ENCODE data around the gene MARK2. TPM values are rescaled to one million over a fixed set of nuclear protein-coding genes. Genes with fewer than 3 reads are reported as not detected.

The MARK2 gene
- total and polyA plus RNA-seq, 2 of the 8 experiments (the other 6 are each of a cell fraction or from before 2014, with no cell fraction given): 19.3 to 58.5 TPM

DNA sequence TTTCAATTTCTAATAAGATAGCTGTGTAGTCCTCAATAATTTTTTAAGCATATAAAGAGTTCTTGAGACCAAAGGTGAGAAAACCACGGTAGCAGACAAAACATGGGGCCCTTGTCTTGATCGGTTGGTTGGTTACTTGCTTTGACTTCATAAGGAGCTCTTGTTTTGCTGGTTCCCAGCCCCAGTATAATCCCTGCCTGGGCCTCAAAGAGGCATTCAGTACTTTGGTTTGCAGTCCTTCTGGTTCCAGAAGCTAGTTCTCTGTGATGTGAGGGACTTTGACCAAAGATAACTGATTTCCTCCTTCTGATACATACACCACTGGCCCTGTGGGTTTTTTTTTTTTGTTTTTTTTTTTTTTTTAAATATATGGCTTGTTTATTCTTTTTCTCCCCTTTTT, 17.1 kb downstream of the MARK2 start (continued):
- TF ChIP-seq, protein P1, sequence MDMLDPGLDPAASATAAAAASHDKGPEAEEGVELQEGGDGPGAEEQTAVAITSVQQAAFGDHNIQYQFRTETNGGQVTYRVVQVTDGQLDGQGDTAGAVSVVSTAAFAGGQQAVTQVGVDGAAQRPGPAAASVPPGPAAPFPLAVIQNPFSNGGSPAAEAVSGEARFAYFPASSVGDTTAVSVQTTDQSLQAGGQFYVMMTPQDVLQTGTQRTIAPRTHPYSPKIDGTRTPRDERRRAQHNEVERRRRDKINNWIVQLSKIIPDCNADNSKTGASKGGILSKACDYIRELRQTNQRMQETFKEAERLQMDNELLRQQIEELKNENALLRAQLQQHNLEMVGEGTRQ (IDR thresholded peaks at IDR 0.05; ENCODE audit: low read length): no peak
- no peak for TF ChIP-seq SP2 (IDR thresholded peaks at IDR 0.05; ENCODE audit: low read length)
- TF ChIP-seq CREB1 (IDR thresholded peaks at IDR 0.05): no peak
- TF ChIP-seq CBX8 (IDR thresholded peaks at IDR 0.05; ENCODE audit: borderline replicate concordance, low read depth, low read length): no peak
- TF ChIP-seq JUND (IDR thresholded peaks at IDR 0.05; ENCODE audit: low read length): no peak
- no peak for TF ChIP-seq SAP30 (IDR thresholded peaks at IDR 0.05; ENCODE audit: insufficient read depth, insufficient replicate concordance, low read length)
